A204.1 (cell line): ENCODE data around the gene TEX2.

ENCODE experiments used
- FAIRE-seq: peaks from 2 replicates; lab custom pipeline; 2012; peaks lifted over from hg19 to GRCh38; lab: Jason Lieb, UNC

TEX2 gene, protein sequence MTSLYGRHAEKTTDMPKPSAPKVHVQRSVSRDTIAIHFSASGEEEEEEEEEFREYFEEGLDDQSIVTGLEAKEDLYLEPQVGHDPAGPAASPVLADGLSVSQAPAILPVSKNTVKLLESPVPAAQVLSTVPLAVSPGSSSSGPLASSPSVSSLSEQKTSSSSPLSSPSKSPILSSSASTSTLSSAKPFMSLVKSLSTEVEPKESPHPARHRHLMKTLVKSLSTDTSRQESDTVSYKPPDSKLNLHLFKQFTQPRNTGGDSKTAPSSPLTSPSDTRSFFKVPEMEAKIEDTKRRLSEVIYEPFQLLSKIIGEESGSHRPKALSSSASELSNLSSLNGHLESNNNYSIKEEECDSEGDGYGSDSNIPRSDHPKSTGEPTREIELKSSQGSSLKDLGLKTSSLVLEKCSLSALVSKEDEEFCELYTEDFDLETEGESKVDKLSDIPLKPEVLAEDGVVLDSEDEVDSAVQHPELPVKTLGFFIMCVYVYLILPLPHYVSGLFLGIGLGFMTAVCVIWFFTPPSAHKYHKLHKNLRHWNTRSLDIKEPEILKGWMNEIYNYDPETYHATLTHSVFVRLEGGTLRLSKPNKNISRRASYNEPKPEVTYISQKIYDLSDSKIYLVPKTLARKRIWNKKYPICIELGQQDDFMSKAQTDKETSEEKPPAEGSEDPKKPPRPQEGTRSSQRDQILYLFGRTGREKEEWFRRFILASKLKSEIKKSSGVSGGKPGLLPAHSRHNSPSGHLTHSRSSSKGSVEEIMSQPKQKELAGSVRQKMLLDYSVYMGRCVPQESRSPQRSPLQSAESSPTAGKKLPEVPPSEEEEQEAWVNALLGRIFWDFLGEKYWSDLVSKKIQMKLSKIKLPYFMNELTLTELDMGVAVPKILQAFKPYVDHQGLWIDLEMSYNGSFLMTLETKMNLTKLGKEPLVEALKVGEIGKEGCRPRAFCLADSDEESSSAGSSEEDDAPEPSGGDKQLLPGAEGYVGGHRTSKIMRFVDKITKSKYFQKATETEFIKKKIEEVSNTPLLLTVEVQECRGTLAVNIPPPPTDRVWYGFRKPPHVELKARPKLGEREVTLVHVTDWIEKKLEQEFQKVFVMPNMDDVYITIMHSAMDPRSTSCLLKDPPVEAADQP

DNA sequence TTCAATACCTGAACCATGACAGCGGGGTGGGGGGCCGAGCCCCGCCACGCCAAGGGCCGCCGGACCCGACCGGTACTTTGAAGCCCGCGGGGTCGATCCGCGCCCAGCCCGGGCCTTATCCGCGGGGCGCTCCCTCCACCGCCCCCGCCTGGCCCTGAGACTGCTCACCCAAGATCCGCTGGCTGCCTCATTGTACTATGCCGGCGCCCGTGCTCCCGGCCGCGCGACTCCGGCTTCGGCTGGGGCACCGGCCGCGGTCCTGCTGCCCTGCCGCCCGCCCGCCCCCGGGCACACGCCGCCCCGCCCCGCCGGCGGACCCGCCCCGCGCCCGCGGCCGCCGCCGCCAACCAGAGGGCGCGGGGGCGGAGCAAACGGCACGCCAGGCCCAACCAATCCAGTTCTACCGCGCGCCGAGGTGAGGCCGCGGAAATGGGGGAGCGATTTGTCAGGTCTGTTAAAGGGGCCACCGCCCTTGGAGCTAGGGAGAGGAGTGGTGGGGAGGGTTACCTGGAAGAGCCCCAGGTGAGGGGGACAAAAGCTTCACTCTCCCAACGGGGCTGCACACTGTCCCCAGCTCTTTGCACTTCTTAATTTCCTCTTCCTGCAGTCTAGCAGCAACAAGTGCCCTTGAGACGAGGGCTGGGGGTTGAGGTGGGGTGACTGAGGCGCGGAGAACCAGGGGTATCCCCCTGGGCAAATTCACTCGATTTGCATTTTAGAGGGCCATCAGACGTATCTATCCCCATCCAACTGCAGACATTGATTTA is at the start of gene TEX2:
Gene TEX2, minus strand, starts transcription at position 261 of the 767 bp plus-strand sequence. CDS start 49,043 bp downstream, outside the sequence.
- no peak for FAIRE-seq

DNA sequence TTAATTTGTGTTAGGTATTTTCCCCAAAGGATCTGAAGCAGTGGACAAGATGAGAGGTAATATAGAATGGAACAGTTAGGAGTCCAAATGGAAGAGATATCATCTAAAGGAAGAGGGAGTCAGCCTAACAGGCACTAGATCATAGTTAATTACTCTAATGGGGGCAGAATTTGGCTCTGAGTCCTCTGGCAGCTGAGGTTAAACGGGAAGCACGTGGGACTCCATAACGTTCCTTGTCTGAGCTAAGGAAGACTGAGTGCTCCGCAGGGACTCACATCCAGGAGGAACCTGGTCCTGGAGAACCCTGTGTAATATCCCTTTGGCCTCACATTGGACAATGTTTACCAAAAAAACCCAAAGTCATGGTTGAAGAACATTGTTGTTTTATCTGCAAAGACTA is 46.6 kb upstream of the TEX2 start:
- FAIRE-seq = no peak

DNA sequence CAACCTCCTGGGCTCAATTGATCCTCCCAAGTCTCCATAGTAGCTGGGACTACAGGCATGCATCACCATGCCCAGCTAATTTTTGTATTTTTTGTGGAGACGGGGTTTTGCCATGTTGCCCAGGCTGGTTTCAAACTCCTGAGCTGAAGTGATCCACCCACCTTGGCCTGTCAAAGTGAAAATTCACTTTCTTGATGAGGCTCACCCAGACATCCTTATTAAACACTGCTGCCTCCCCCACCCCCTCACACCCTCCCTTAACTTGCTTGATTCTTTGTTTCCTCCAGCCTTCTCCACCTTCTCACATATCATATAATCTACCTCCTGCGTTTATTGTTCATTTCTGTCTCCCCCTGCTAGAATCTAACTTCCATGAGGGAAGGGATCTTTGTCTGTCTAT is 46.0 kb upstream of the TEX2 start:
- no peak for FAIRE-seq

DNA sequence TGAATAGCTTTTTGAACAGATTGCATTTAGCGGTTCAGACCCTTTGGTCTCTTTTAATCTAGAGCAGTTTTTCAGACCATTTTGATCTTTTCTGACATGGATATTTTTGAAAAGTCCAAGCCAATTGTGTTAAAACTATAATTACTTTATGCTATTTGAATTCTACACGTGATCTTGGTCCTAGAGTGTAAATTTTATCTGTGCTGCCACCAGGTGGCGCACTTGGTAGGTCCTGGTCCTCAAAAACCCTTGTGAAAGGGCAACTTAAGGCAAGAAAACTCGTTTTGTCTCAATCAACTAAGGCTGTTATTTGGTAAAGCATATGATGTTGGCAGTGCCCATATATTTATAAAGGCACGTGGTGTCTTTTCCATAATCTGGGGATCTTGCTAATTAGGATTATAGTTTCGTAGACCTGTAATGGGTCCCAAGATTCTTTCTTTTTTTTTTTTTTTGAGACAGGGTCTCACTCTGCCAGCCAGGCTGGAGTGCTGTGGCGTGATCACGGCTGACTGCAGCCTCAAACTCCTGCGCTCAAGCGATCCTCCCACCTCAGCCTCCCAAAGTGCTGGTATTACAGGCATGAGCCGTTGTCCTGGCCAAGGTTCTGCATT is 43.9 kb upstream of the TEX2 start:
- FAIRE-seq = peak; percentile 93

DNA sequence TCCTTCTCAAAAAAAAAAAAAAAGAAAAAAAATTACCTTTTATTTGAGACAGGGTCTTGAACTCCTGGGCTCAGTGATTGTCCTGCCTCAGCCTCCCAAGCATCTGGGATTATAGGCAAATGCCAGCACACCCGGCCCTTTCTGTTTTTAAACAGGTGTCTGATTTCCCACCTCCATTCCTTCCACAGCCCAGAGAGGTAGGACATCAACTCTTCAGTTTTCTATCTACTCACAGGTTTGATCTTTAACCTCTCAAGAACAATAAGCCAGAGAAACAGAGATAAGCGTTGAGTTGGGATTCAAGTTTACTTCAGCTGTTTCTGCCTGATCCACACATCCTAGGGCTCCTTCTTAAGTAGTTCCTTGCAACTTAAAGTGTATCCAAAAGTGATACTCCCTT is 41.5 kb upstream of the TEX2 start:
- no peak for FAIRE-seq

DNA sequence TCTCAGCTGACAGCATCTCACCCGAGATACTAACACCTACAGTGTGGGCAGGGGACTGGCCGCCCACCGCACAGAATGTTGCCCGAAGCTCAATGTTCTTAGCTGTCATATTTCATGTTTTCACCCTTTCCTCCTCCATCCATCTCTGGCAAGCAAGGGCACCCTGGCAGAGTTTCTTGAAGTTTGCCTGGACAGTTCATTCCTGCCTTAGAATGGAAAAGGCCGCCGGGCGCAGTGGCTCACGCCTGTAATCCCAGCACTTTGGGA is 37.6 kb upstream of the TEX2 start:
- FAIRE-seq = no peak

DNA sequence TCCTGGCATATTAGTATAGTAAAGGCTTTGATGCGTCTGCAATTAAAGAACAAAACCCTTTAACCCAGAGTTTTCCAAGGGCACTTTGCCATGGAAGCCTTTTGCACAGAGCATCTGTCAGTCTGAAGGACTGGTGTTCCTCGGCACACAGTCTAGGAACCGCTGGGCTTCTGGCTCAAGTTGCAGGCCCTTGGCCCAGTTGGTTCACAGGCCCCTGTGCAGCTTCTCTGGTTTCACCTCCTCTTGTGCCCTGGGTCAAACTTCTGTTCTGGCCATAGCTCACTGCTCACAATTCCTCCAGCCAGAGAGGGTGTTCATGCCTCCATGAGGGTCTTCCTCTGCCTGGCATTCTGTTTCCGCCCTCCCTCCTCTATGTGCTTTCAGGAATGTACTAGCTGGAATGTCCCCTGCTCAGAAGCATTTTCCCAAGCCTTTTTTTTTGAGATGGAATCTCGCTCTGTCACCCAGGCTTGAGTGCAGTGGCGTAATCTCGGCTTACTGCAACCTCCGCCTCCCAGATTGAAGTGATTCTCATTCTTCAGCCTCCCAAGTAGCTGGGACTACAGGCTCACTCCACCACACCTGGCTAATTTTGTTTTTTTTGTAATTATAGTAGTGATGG is 34.5 kb upstream of the TEX2 start:
- no peak for FAIRE-seq

DNA sequence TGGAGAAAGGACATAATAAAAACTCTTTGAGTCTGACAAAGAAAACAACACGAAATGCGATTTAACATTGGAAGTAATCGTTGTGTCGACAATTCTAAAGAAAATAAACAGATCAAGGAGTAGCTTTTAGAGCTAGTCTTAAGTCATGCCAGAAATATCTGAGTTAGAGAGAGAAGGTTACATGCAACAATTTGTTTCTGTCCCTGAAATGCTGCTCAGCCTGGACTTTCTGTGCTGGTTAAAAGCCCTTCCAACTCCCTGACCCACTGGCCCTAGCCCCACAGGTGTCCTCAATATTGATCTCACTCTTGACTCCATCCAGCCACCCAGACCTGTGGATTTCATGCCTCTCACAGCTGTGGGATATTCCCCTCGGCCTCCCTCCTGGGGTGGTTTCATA is 33.2 kb upstream of the TEX2 start:
- no peak for FAIRE-seq

DNA sequence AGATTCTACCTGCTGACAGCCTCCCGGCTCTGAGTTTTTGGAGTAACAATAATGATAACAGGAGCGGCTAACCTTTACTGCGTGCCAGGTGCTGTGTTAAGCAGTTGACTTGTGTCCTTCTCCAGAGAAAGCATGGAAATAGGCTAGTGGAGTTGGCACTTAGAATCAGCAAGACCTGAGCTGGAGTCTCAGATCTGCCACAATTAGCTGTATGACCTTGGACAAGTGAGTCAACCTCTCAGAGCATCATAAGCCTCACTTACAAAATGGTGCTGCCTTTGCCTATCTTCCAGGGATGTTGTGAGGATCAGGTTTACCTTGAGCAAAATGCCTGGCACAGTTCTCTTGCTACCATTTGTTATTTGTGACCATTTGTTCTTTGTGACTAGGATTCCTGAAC is 32.1 kb upstream of the TEX2 start:
- no peak for FAIRE-seq

DNA sequence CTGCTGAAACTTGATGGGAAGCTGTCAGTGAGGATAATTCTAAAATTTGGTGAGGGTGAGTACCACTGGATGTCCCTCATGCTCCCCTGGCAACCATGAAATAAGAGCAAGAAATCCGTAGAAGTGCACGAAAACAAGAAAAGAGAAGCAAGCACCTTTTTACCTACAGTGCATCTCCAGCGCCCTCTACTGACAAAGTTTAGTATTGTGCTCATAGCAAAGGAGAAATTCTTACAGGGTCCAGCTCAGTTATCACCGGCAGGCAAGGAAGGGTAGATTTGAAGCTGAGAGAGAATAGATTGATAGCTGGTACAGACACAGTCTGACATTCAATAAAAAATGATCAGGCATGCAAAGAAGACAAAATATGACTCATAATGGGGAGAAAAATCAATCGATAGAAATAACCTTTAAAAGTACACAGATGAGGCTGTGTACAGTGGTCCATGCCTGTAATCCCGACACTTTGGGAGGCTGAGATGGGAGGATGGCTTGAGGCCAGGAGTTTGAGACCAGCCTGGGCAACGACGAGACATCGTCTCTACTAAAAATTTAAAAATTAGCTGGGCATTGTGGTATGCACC is 28.3 kb upstream of the TEX2 start:
- no peak for FAIRE-seq

DNA sequence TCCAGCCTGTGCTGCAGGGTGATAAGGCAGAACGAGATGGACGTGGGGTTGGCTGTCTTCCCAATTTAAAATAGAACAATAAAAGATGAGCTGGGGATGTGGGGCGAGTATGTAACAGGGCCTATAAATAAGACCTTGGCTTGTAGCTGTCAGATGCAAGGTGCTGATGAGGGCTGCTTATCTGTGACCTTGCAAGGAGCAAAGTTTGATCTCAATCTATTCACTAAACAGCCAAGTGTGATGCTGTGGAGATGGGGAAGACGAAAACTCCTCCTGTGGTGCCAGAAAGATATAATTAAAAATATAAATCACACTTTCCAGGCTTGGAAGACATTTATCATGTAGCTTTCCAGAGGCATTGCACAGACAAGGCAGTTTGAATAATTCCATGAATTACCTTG is 26.7 kb upstream of the TEX2 start:
- FAIRE-seq = no peak

DNA sequence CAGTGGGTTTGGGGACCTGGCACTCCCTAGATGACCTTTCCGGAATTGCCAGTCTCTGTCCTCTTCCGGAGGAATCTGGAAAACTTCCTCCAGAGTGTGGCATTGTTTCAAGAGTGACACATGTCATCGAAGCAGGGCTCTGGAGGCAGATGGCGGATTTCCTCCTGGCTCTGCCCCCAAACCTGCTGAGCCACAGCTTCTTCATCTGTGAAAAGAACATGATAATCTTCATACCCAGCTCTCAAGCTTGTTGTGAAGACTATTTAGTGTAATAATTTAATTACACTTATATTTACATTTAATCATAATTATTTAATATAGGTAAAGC is 19.7 kb upstream of the TEX2 start:
- FAIRE-seq = no peak

DNA sequence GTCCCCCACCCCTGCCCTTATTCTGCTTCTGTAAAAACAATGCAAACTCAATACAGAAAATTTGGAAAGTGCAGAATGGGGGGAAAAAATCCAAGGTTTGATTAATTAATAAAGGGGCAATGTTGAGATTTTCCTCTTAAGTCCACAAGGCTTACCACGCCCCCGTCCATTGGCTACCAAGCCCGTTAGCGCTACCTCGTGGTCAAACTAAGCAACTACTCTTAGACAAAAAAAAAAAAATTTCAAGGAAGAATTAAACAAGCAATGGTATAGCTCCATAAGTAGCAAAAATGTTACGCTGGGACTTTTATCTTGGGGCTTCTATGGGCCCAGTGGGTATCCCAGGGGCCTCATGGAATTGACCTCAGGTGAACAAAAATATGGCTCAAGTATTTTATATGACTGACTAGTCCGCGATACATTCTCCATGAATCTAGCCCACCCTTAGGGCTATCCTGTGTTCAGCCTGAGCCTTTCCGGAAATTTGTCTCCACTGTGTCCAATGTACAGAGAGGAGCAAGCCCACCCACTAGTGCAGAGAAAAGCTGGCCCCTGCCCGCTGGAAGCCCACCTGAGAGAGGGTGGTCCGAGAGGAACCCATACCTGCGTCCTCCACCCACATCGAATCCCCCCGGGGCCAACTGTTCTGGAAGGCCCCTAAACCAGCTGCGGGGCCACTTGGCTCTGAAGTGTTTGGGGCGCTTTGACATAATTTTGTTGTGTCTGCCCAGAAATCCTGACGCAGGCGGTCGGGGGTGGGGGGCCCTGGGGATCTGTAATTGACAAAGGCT is 19.1 kb upstream of the TEX2 start:
- peak; percentile 84 for FAIRE-seq

DNA sequence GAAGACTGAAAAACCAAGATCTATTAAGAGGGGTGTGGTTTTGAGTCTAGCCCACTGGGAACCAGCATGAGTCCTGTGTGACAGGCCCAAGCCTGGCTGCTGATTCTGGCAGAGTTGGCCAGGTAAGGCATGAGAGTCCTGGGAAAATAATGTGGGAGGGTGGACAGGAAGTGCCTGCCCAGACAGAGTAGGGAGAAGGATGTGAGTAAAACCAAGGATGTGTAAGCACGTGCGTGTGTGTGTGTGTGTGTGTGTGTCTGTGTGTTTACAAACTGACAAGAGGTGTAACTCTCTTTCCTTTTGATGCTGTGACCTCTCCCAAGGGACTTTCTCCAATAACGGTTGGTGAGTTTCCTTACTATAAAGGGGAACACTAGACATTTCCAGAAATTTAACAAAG is 15.6 kb upstream of the TEX2 start:
- no peak for FAIRE-seq

DNA sequence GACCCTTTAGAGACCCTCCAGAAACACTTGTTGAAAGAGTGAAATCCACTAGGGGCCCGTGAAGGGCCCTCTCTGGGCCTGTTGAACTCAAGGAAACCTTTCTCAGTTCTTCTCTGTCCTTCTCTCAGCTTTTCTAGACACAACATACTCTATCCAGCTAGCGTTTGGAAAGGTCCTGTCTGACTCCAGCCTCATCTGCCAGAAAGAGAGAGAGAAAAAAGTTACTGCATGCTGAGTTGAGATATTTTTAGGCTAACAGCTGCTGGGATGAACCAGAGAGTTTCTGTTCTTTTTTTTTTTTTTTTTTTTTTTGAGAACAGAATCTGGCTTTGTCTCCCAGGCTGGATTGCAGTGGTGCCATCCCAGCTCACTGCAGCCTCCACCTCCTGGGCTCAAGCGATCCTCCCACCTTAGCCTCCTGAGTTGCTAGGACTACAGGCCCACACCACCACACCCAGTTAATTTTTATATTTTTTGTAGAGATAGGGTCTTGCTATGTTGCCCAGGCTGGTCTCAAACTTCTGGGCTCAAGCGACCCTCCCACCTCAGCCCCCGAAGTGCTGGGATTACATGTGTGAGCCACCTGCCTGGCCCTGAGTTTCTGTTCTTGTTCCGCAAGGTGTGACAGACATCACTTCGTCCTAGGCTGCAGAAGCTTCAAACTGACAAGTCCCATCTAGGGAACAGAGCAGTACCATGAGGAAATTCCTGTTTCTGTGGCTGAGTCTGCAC is 14.9 kb upstream of the TEX2 start:
- FAIRE-seq = no peak

DNA sequence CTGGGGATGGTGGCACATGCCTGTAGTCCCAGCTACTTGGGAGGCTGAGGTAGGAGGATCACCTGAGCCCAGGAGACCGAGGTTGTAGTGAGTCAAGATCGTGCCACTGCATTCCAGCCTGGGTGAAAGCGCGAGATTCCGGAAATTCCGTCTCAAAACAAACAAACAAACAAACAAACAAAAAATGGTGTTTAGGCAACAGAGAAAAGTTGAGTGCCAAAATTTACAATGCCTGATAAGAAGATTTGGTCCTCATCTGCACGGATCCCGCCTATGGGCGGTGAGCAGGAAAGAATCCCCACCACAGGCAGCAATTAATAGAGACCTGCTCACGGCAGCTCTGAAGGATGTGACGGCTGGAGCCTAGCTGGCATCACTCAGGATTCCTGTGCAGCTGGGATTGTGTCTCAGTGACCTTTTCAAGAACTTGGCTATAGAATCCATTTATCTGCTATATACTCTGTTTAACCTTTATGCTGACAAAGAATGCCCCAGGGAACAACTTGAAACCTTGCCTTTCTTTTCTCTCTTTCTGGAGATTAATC is 14.0 kb upstream of the TEX2 start:
- no peak for FAIRE-seq

DNA sequence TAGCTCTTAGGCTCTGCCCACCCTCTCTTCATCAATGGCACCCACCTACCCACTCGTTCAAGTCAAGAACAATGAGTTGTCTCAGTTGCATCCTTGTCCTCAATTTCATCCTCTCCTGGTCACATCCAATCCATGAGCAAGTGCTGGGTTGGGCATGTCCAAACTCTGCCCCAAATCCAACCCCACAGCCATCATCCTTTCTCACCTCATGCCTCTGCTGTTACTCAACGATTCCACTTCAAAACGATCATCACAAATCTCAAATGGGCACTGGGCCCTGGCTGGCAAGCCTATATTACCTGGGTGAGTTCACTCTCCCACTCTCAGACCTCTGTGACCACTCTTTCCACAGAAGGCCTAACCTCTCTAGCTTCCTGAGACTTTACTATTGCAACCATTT is 12.0 kb upstream of the TEX2 start:
- FAIRE-seq = no peak

DNA sequence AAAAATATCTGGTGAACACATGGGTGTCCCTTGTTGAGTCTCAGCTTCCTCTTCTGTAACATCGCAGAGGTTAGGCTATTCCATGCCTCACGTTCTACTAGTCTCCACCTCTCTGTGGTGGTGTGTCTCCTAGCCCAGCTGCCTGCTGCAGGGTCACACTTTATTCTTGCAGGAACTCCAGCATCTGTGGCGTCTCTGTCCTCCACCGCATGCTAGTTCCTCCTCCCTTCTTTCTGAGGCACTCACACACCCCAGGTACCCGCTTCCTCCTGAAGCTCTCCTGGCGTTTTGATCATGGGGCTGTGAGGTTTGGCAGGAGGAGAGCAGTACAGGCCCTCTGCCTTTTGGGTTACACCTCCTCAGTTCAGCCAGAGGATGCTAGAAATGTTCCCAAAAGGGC is 9.9 kb upstream of the TEX2 start:
- FAIRE-seq = no peak

DNA sequence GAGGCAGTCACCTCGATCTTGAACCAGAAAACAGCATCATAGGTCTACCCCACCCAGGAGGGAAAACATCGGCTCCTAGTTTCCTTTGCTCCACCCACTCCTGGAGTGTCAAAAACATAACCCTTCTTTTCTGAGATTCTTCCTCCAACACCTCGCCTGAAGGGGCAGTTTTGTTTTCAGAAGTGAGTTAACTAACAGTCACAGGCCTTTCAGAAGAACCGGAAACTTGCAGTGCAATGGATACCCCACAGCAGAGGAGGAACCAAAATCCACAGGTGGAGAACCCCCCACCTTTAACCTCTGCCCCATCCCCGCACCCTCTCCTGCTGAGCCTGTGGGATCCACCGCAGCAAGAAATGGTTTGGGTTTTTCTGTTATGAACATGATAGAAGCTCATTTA is 7.8 kb upstream of the TEX2 start:
- no peak for FAIRE-seq
